Panc1 (cell line): ENCODE data around the gene PTPRR. TPM values are rescaled to one million over a fixed set of nuclear protein-coding genes. Genes with fewer than 3 reads are reported as not detected.

Source experiments
- ATAC-seq: fragments of 200-7000 bp; cut with Tn5 transposase; 2 replicates; pipeline ENCODE4 v1.9.1; 2020; ENCODE audit warnings: mild to moderate bottlenecking, moderate library complexity
- BruUV-seq: library from RNA; stranded (reverse); fragments of 400-500 nt; replicated peaks from 2 replicates; lab custom pipeline; 2021; lab: Mats Ljungman, UMichigan
- CTCF ChIA-PET: fragments of 300-600 bp; sonication (Branson Sonifier 250); formaldehyde crosslinking; loops from one replicate; lab custom pipeline; 2022; ENCODE audit warnings: antibody characterized with exemption; lab: Charles Lee
- POLR2A ChIA-PET: fragments of 300-600 bp; sonication (Branson Sonifier 250); formaldehyde crosslinking; loops from one replicate; lab custom pipeline; 2022; ENCODE audit warnings: antibody characterized with exemption; lab: Charles Lee
- DNase-seq: peaks from one replicate; pipeline ENCODE4 v3.0.0-alpha.2; 2010; ENCODE audit warnings: low read depth, low spot score
- H3K27ac ChIP-seq: 2 replicates; pipeline ENCODE4 v1.5.1; 2011; ENCODE audit warnings: mild to moderate bottlenecking, low read length, inconsistent platforms
- H3K27me3 ChIP-seq: fragments of 200-500 bp; sonication (Bioruptor generic); 2 replicates; pipeline ENCODE4 v1.6.0; 2014; ENCODE audit warnings: low read length, inconsistent platforms; ENCODE audit not compliant: control insufficient read depth, insufficient read depth
- H3K36me3 ChIP-seq: fragments of 200-500 bp; sonication (Bioruptor generic); 2 replicates; pipeline ENCODE4 v1.5.1; 2014; ENCODE audit warnings: inconsistent platforms, mild to moderate bottlenecking, low read length, moderate library complexity; ENCODE audit not compliant: control insufficient read depth, insufficient read depth
- H3K4me1 ChIP-seq: 2 replicates; pipeline ENCODE4 v1.5.1; 2011; ENCODE audit warnings: inconsistent platforms, mild to moderate bottlenecking, low read length, moderate library complexity; ENCODE audit not compliant: control insufficient read depth, insufficient read depth
- H3K4me3 ChIP-seq, 2 experiments: 2 replicates each; pipeline ENCODE4 v1.5.1; 2011 to 2012; ENCODE audit warnings: low read depth in 2 of 2, low read length in 2 of 2, mild to moderate bottlenecking in 2 of 2, inconsistent platforms in 1 of 2, moderate library complexity in 1 of 2
- H3K9me3 ChIP-seq: fragments of 200-500 bp; sonication (Bioruptor generic); 2 replicates; pipeline ENCODE4 v1.5.1; 2014; ENCODE audit warnings: low read depth, mild to moderate bottlenecking, inconsistent platforms, low read length, moderate library complexity; ENCODE audit not compliant: control insufficient read depth, insufficient read depth
- CTCF ChIP-seq: fragments of 450-650 bp; IDR thresholded peaks from 2 replicates; pipeline ENCODE4 v1.5.1; 2017; ENCODE audit warnings: mild to moderate bottlenecking
- POLR2AphosphoS5 ChIP-seq: IDR thresholded peaks from 2 replicates; pipeline ENCODE4 v1.6.1; 2012; ENCODE audit warnings: mild to moderate bottlenecking, low read depth, low read length, moderate library complexity
- SIN3A ChIP-seq: IDR thresholded peaks from 2 replicates; pipeline ENCODE4 v1.6.1; 2012; ENCODE audit warnings: low read depth, mild to moderate bottlenecking, low read length, moderate library complexity, borderline replicate concordance; ENCODE audit not compliant: insufficient read depth
- TCF7L2 ChIP-seq: IDR thresholded peaks from 2 replicates; pipeline ENCODE4 v1.6.1; 2011; ENCODE audit warnings: mild to moderate bottlenecking, low read depth, low read length, inconsistent platforms
- in situ Hi-C: cut with HindIII; loops from 2 replicates; pipeline ENCODE4 v1.10.0; 2016; ENCODE audit warnings: low sequenced_read_pairs, low pct_unique_long_range_greater_than_20kb
- intact Hi-C: fragments of 100-400 bp; cut with micrococcal nuclease; formaldehyde crosslinking; loops from one replicate; pipeline ENCODE4 v1.10.0; 2022; ENCODE audit not compliant: unreplicated experiment
- total RNA-seq: library from RNA; stranded (reverse); gene quantifications from one replicate; pipeline ENCODE4 v1.2.1, GENCODE V29; 2021; ENCODE audit not compliant: unreplicated experiment
- TF ChIP-seq, protein P1 (sequence below), 2 experiments: IDR thresholded peaks; 2 replicates each; pipeline ENCODE4 v1.6.1; 2011 to 2012; ENCODE audit warnings: low read depth in 2 of 2, control low read depth in 1 of 2, low read length in 1 of 2, mild to moderate bottlenecking in 1 of 2, moderate library complexity in 1 of 2; ENCODE audit not compliant: insufficient read depth in 1 of 2

The PTPRR gene
- total RNA-seq, 1 experiment from 2014 or later: not detected

GRCh38 chr12:70664465-70664881 lies 256.1 kb downstream of the PTPRR start:
- Histone ChIP-seq H3K27ac (no peak overlapping the region), H3K27me3 (no peaks in the 10 kb centered on the region), H3K4me3 (no peak overlapping the region), H3K9me3 (no peaks in the 10 kb centered on the region), H3K4me1 (no peaks in the 10 kb centered on the region; the same call in 1 of the 2 replicates), H3K36me3 (no peaks in the 10 kb centered on the region)
- ChIA-PET CTCF (no interaction called here), POLR2A (no interaction called here)
- in situ Hi-C loops: no loop called here
- no peak for ATAC-seq
- no peak for DNase-seq
- no TSS peak for BruUV-seq
- intact Hi-C loops: no loop called here
- TF ChIP-seq POLR2AphosphoS5: no peak
- no peak for TF ChIP-seq TCF7L2
- TF ChIP-seq SIN3A: no peak

- no TSS peak for BruUV-seq
- DNase-seq: no peak
- no peak overlapping the region for H3K4me3 ChIP-seq
- H3K36me3 ChIP-seq: no peaks in the 10 kb centered on the region
- no peak overlapping the region for H3K27ac ChIP-seq
- no peaks in the 10 kb centered on the region for H3K27me3 ChIP-seq
- in situ Hi-C loops: no loop called here
- CTCF ChIA-PET: no interaction called here
- intact Hi-C loops: no loop called here
- POLR2A ChIA-PET: no interaction called here
- no peaks in the 10 kb centered on the region; the same call in 1 of the 2 replicates for H3K4me1 ChIP-seq
- ATAC-seq: no peak
- TF ChIP-seq, protein P1, sequence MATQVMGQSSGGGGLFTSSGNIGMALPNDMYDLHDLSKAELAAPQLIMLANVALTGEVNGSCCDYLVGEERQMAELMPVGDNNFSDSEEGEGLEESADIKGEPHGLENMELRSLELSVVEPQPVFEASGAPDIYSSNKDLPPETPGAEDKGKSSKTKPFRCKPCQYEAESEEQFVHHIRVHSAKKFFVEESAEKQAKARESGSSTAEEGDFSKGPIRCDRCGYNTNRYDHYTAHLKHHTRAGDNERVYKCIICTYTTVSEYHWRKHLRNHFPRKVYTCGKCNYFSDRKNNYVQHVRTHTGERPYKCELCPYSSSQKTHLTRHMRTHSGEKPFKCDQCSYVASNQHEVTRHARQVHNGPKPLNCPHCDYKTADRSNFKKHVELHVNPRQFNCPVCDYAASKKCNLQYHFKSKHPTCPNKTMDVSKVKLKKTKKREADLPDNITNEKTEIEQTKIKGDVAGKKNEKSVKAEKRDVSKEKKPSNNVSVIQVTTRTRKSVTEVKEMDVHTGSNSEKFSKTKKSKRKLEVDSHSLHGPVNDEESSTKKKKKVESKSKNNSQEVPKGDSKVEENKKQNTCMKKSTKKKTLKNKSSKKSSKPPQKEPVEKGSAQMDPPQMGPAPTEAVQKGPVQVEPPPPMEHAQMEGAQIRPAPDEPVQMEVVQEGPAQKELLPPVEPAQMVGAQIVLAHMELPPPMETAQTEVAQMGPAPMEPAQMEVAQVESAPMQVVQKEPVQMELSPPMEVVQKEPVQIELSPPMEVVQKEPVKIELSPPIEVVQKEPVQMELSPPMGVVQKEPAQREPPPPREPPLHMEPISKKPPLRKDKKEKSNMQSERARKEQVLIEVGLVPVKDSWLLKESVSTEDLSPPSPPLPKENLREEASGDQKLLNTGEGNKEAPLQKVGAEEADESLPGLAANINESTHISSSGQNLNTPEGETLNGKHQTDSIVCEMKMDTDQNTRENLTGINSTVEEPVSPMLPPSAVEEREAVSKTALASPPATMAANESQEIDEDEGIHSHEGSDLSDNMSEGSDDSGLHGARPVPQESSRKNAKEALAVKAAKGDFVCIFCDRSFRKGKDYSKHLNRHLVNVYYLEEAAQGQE (IDR thresholded peaks at IDR 0.05; ENCODE audit: insufficient read depth in 1 of 2, low read depth in 2 of 2, low read length in 1 of 2): no peak
- TF ChIP-seq CTCF (no peak), SIN3A (no peak), TCF7L2 (no peak), POLR2AphosphoS5 (no peak)
- no peaks in the 10 kb centered on the region for H3K9me3 ChIP-seq
Measured at GRCh38 chr12:70663838-70664237, 256.7 kb downstream of the PTPRR start.

DNA sequence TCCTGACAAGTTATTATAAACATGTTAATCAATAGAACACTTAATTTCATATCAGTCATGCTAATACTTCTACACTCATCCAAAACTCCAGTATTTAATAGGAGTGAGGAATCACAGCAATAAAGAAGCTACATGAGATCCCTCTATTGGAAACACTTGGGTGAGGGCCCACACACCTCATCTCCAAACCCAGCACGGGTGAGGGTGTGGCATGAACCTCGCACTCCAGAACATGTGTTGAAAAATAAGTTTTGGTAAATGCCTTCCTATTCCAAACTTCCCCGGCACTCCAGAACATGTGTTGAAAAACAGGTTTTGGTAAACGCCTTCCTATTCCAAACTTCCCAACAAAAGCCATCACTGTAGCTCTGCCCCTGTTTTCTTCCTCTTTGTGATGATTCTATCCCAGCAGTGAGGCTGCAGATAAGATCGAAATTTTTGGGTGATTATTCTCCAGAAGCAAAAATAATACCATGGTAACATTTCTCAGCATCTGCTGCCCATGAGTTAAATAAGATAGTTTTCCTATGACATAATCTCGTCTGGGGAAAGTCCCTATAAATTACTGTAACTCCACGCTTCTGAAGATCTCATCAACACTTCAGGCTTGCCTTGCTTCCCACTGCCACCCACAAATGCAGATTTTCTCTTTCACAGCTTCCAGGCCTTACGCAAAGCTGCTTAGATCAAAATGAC lies 258.9 kb downstream of the PTPRR start:
- Histone ChIP-seq H3K4me1 (no peaks in the 10 kb centered on the region; the same call in 1 of the 2 replicates), H3K36me3 (no peaks in the 10 kb centered on the region), H3K27me3 (no peaks in the 10 kb centered on the region), H3K4me3 (no peak overlapping the region), H3K27ac (no peak overlapping the region), H3K9me3 (no peaks in the 10 kb centered on the region)
- in situ Hi-C loops (no loop called here), intact Hi-C loops (no loop called here)
- TF ChIP-seq POLR2AphosphoS5: no peak
- TF ChIP-seq TCF7L2: no peak
- no peak for TF ChIP-seq SIN3A
- no peak for TF ChIP-seq CTCF
- TF ChIP-seq, protein P1 (IDR thresholded peaks at IDR 0.05; ENCODE audit: insufficient read depth in 1 of 2, low read depth in 2 of 2, low read length in 1 of 2): no peak
- CTCF ChIA-PET: no interaction called here
- no peak for ATAC-seq
- DNase-seq: no peak
- no TSS peak for BruUV-seq
- POLR2A ChIA-PET: no interaction called here
